NCI-H69 (cell line): Measurements from ENCODE around the gene WDTC1.
"Not testable (repeated sequence)": the region's sequence is repeated elsewhere in the genome, so short reads cannot be mapped to it uniquely, and the experiment has no call there.

ENCODE experiments used
- DNase-seq: peaks from one replicate; lab custom pipeline; 2025; lab: John Stamatoyannopoulos, UW

The WDTC1 gene

GRCh38 chr1:27253596-27253995, 19.2 kb downstream of the WDTC1 start:
- no peak for DNase-seq

- no peak for DNase-seq
These were observed 20.7 kb downstream of the WDTC1 start for GRCh38 chr1:27255136-27255535.

- no peak for DNase-seq
These were observed 22.7 kb downstream of the WDTC1 start for GRCh38 chr1:27257155-27257554.

- DNase-seq, result no peak
These were observed 24.2 kb downstream of the WDTC1 start for GRCh38 chr1:27258598-27258997.

GRCh38 chr1:27267153-27267552, 32.7 kb downstream of the WDTC1 start:
- DNase-seq, result no peak

GRCh38 chr1:27269276-27269675, 34.8 kb downstream of the WDTC1 start:
- DNase-seq, result no peak

GRCh38 chr1:27274204-27274603, 39.8 kb downstream of the WDTC1 start:
- DNase-seq, result no peak

- no peak for DNase-seq
These were observed 41.3 kb downstream of the WDTC1 start for GRCh38 chr1:27275696-27276095.

GRCh38 chr1:27284425-27285273, 50.2 kb downstream of the WDTC1 start:
- DNase-seq, result peak; percentile 69

- DNase-seq, result no peak
These were observed 50.8 kb downstream of the WDTC1 start for GRCh38 chr1:27285274-27285660.

- not testable (repeated sequence) for DNase-seq
These were observed 51.4 kb downstream of the WDTC1 start for GRCh38 chr1:27285821-27286220.

GRCh38 chr1:27289125-27289524, 54.7 kb downstream of the WDTC1 start:
- DNase-seq, result not testable (repeated sequence)

GRCh38 chr1:27290581-27290980, 56.1 kb downstream of the WDTC1 start:
- DNase-seq, result no peak

GRCh38 chr1:27292106-27292505, 57.7 kb downstream of the WDTC1 start:
- DNase-seq, result no peak

GRCh38 chr1:27293915-27294314, 59.5 kb downstream of the WDTC1 start:
- no peak for DNase-seq

- DNase-seq, result peak; percentile 50
These were observed 62.4 kb downstream of the WDTC1 start for GRCh38 chr1:27296773-27297291.

GRCh38 chr1:27297903-27298302, 63.5 kb downstream of the WDTC1 start:
- DNase-seq, result no peak

GRCh38 chr1:27298632-27299384, 64.4 kb downstream of the WDTC1 start:
- DNase-seq, result no peak

- peak; percentile 58 for DNase-seq
These were observed 65.2 kb downstream of the WDTC1 start for GRCh38 chr1:27299385-27300271.

- peak; percentile 85 for DNase-seq
These were observed 66.1 kb downstream of the WDTC1 start for GRCh38 chr1:27300341-27301051.

- DNase-seq, result peak; percentile 44
These were observed 66.6 kb downstream of the WDTC1 start for GRCh38 chr1:27301052-27301422.
